Lower leg skin (tissue), 4 donors: ENCODE data around the gene ZNF248. TPM values are rescaled to one million over a fixed set of nuclear protein-coding genes. Genes with fewer than 3 reads are reported as not detected.

ENCODE experiments used
- DNase-seq, 2 donors: peaks; one replicate each; pipeline ENCODE4 v3.0.0-alpha.2; 2019; ENCODE audit warnings: low spot score in 2 of 2
- H3K4me3 ChIP-seq: fragments of 200-600 bp; sonication (generic); 2 replicates; pipeline ENCODE4 v1.5.1; 2017; ENCODE audit warnings: mild to moderate bottlenecking, low read depth; ENCODE audit not compliant: poor library complexity, severe bottlenecking
- POLR2A ChIP-seq, 2 donors: fragments of 450-650 bp; IDR thresholded peaks; one replicate each; pipeline ENCODE4 v1.6.1; 2016 to 2017; ENCODE audit warnings: antibody characterized with exemption in 2 of 2, mild to moderate bottlenecking in 1 of 2, moderate library complexity in 1 of 2
- WGBS, 2 donors: methylation state at CpG; one replicate each; pipeline ENCODE4 v1.1.5; 2018; 5-methylcytosine and 5-hydroxymethylcytosine counted together
- intact Hi-C: fragments of 100-400 bp; cut with DNase I; formaldehyde crosslinking; loops from one replicate; pipeline ENCODE4 v1.15.0; 2023; ENCODE audit warnings: low total_unique reads
- total RNA-seq, 4 donors: library from RNA; depleted of rRNA; stranded (reverse); fragments of >200 nt; gene quantifications; one replicate each; pipeline ENCODE4 v1.1.0, GENCODE V29; 2016
- TF ChIP-seq, protein P1 (sequence below), 3 donors: fragments of 450-650 bp; IDR thresholded peaks; one replicate each; pipeline ENCODE4 v1.5.1; 2016; ENCODE audit warnings: antibody characterized with exemption in 3 of 3, mild to moderate bottlenecking in 3 of 3, moderate library complexity in 2 of 3

The ZNF248 gene
- total RNA-seq, 4 donors from 2014 or later: 7.1 to 10.2 (median 8.2) TPM

DNA sequence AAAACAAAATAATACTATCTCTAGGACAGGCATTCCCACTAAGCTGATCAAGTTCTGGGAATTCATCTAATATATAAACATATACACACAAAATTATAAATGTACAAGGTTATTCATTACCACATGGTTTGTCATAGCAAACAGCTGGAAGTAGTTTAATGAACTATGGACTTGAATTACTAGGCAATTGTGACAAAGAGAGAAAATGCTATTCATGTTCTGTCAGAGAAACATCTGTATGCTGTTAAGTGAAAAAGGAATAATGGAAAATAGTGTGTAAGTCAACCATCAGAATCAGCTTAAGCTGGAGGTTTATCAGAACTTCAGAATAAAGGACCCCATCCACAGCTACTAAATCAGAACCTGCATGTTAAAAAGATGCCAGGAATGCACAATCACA, 2.8 kb downstream of the ZNF248 start:
- TF ChIP-seq POLR2A (IDR thresholded peaks at IDR 0.05): no peak
- TF ChIP-seq, protein P1, sequence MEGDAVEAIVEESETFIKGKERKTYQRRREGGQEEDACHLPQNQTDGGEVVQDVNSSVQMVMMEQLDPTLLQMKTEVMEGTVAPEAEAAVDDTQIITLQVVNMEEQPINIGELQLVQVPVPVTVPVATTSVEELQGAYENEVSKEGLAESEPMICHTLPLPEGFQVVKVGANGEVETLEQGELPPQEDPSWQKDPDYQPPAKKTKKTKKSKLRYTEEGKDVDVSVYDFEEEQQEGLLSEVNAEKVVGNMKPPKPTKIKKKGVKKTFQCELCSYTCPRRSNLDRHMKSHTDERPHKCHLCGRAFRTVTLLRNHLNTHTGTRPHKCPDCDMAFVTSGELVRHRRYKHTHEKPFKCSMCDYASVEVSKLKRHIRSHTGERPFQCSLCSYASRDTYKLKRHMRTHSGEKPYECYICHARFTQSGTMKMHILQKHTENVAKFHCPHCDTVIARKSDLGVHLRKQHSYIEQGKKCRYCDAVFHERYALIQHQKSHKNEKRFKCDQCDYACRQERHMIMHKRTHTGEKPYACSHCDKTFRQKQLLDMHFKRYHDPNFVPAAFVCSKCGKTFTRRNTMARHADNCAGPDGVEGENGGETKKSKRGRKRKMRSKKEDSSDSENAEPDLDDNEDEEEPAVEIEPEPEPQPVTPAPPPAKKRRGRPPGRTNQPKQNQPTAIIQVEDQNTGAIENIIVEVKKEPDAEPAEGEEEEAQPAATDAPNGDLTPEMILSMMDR (IDR thresholded peaks at IDR 0.05): no peak
- intact Hi-C loops: no loop called here
- no peak overlapping the region for H3K4me3 ChIP-seq
- no peak for DNase-seq

DNA sequence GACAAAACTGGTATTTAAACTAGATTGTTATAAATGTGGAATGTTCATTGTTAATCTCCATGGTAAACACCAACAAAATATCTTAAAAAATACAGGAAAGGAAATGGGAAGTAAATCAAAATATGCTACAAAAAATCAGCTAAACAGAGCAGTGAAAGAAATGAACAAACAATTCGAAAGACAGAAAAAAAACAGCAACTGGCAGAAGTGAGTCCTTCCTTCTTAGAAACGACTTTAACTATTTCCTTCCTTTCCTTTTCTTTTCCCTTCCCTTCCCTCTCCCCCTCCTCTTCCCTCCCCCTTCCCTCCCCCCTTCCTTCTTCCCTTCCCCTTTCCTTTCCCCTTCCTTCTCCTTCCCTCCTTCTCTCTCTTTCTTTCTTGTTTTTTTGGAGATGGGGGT, 12.8 kb downstream of the ZNF248 start:
- intact Hi-C loops: no loop called here
- TF ChIP-seq POLR2A (IDR thresholded peaks at IDR 0.05): no peak
- DNase-seq: no peak
- WGBS, 2 donors: 66 to 82% methylated on average over 2 of the region's 2 CpGs
- no peak overlapping the region for H3K4me3 ChIP-seq

DNA sequence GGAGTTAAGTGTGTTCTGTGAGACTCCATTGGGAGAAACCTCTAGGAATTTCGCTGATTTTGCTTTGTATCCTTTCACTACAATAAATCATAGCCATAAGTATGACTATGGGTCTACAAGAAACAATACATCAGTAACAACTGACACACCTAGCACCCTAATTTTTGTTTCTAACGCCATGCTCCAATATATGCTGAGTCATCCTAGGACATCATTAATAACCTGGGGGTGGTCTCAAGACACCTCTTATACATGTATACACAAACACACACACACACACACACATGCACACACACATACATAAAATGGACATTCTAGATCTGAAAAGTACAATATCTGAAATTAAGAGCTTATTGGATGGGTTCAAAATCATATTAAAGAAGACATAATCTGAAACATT, 18.2 kb downstream of the ZNF248 start:
- WGBS, 2 donors: 96 to 98% methylated on average over 2 of the region's 2 CpGs
- H3K4me3 ChIP-seq: no peak overlapping the region
- intact Hi-C loops: no loop called here
- TF ChIP-seq, protein P1 (IDR thresholded peaks at IDR 0.05): no peak
- DNase-seq: no peak

DNA sequence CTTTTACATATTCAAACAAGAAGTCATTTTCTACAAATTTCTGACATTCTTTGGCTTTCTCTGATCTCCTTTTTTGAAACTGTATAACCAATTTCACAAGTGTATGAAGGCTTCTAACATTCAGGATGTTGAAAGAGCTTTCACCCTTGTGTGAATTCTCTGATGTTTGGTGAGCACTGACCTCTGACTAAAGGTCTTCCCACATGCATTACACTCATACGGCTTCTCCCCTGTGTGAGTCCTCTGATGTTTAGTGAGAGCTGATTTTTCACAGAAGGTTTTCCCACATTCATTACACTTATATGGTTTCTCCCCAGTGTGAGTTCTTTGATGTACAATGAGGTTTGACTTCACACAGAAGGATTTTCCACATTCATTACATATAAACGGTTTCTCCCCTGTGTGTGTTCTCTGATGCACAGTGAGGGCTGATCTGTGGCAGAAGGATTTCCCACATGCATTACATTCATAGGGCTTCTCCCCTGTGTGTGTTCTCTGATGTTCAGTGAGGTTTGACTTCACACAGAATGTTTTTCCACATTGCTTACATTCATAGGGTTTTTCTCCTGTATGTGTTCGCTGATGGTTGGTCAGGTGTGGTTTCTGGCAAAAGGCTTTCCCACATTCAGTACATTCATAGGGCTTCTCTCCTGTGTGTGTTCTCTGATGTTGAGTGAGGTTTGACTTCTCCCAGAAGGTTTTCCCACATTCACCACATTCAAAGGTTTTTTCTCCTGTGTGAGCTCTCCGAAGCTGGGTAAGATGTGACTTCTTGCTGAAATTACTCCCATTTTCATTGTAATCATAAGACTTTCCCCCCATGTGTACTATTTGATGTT, 25.7 kb downstream of the ZNF248 start:
- TF ChIP-seq, protein P1 (IDR thresholded peaks at IDR 0.05): no peak
- TF ChIP-seq POLR2A (IDR thresholded peaks at IDR 0.05): no peak
- no peak overlapping the region for H3K4me3 ChIP-seq
- intact Hi-C loops: no loop called here
- no peak for DNase-seq
- WGBS, 2 donors: 95 to 96% methylated on average over 4 of the region's 4 CpGs

DNA sequence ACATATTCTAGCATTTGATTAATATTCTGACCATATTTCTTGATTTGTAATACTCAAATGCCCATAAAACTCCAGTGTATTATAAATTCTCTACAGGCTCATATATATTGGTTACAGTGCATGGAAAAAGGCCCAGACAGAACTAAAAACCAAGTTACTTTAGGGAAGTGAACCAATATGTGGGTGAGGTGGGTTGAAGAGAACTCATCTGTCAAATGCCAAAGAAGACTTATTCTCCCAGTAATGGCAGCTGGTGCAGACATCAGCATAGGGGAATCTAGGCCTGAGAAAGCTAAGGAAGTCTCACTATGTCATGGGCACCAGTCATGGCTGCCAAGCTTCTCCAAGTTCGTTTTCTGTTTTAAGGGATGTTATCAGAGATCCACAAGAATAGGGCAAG, 30.6 kb downstream of the ZNF248 start:
- H3K4me3 ChIP-seq: no peak overlapping the region
- intact Hi-C loops: no loop called here
- DNase-seq: no peak
- 88 to 100% methylated on average over 1 of the region's 1 CpG for WGBS, 2 donors
- TF ChIP-seq, protein P1 (IDR thresholded peaks at IDR 0.05): no peak
- no peak for TF ChIP-seq POLR2A (IDR thresholded peaks at IDR 0.05)

DNA sequence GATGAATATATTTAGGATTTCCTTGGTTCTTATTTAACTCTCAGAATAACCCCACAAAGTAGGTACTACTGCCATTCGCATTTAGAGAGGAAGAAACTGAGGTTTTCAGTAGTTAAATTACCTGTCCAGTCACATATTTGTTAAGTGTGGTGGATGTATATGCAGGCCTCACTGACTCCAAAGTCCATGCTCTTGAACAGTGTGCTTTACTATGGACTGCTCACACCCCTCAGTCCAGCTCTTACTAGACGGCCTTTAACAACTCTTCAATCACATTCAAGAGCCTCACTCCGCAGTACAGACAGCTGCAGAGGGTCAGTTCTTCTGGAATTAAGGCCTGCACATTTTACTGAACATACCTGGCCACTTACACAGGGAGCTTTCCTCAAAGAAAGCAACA, 36.2 kb downstream of the ZNF248 start:
- WGBS, 2 donors: 94 to 96% methylated on average over 3 of the region's 3 CpGs
- no peak for TF ChIP-seq POLR2A (IDR thresholded peaks at IDR 0.05)
- TF ChIP-seq, protein P1 (IDR thresholded peaks at IDR 0.05): no peak
- H3K4me3 ChIP-seq: no peak overlapping the region
- intact Hi-C loops: no loop called here
- no peak for DNase-seq
